HG03432 (cell line): ENCODE results near the gene TBX20.
"Not testable (repeated sequence)": the region's sequence is repeated elsewhere in the genome, so short reads cannot be mapped to it uniquely, and the experiment has no call there.

Source experiments
- ATAC-seq: cut with Tn5 transposase; IDR thresholded peaks from one replicate; pipeline ENCODE4 v1.9.1; 2021; ENCODE audit warnings: mild to moderate bottlenecking, moderate library complexity; ENCODE audit not compliant: unreplicated experiment

TBX20 gene

GRCh38 chr7:35228496-35229051 lies 25.3 kb downstream of the TBX20 start:
- peak; percentile 60 for ATAC-seq

- ATAC-seq, result not testable (repeated sequence)
Measured at GRCh38 chr7:35227438-35227837, 26.5 kb downstream of the TBX20 start.

GRCh38 chr7:35222445-35222844 lies 31.5 kb downstream of the TBX20 start:
- ATAC-seq, result not testable (repeated sequence)

- ATAC-seq, result not testable (repeated sequence)
Measured at GRCh38 chr7:35220176-35220575, 33.7 kb downstream of the TBX20 start.

- ATAC-seq, result not testable (repeated sequence)
Measured at GRCh38 chr7:35216033-35216432, 37.9 kb downstream of the TBX20 start.

- not testable (repeated sequence) for ATAC-seq
Measured at GRCh38 chr7:35215063-35215462, 38.8 kb downstream of the TBX20 start.

GRCh38 chr7:35206924-35207323 lies 47.0 kb downstream of the TBX20 start:
- not testable (repeated sequence) for ATAC-seq

- not testable (repeated sequence) for ATAC-seq
Measured at GRCh38 chr7:35204850-35205249, 49.0 kb downstream of the TBX20 start.

GRCh38 chr7:35204031-35204430 lies 49.9 kb downstream of the TBX20 start:
- not testable (repeated sequence) for ATAC-seq

GRCh38 chr7:35202353-35202752 lies 51.5 kb downstream of the TBX20 start:
- not testable (repeated sequence) for ATAC-seq

GRCh38 chr7:35200170-35200569 lies 53.7 kb downstream of the TBX20 start:
- ATAC-seq, result not testable (repeated sequence)

GRCh38 chr7:35198370-35199140 lies 55.3 kb downstream of the TBX20 start:
- ATAC-seq, result not testable (repeated sequence)

- not testable (repeated sequence) for ATAC-seq
Measured at GRCh38 chr7:35191571-35191970, 62.3 kb downstream of the TBX20 start.

- ATAC-seq, result not testable (repeated sequence)
Measured at GRCh38 chr7:35190146-35190773, 63.6 kb downstream of the TBX20 start.

GRCh38 chr7:35186751-35187150 lies 67.1 kb downstream of the TBX20 start:
- ATAC-seq, result not testable (repeated sequence)

- no peak for ATAC-seq
Measured at GRCh38 chr7:35185908-35186731, 67.8 kb downstream of the TBX20 start.

GRCh38 chr7:35185578-35185907 lies 68.4 kb downstream of the TBX20 start:
- ATAC-seq, result not testable (repeated sequence)

- not testable (repeated sequence) for ATAC-seq
Measured at GRCh38 chr7:35184961-35185360, 68.9 kb downstream of the TBX20 start.

GRCh38 chr7:35183873-35184503 lies 69.9 kb downstream of the TBX20 start:
- ATAC-seq, result not testable (repeated sequence)

GRCh38 chr7:35180665-35181064 lies 73.2 kb downstream of the TBX20 start:
- ATAC-seq, result not testable (repeated sequence)

- not testable (repeated sequence) for ATAC-seq
Measured at GRCh38 chr7:35173176-35173575, 80.7 kb downstream of the TBX20 start.
